HepG2 (cell line): Measurements from ENCODE around the gene SETD1A. TPM values are rescaled to one million over a fixed set of nuclear protein-coding genes. Genes with fewer than 3 reads are reported as not detected.
A peak's percentile ranks its signal among the peaks of the same experiment; 100 is the strongest.

Source experiments
- ASH2L ChIP-seq: fragments of 300-600, 200-600 bp; sonication (generic); IDR thresholded peaks from 2 replicates; pipeline ENCODE4 v1.7.0; 2017; ENCODE audit warnings: low read depth, mild to moderate bottlenecking, moderate library complexity, mixed read lengths, low read length; ENCODE audit not compliant: insufficient read length
- BHLHE40 ChIP-seq: IDR thresholded peaks from 2 replicates; pipeline ENCODE4 v1.6.1; 2011; ENCODE audit warnings: low read length, improper control_type of control experiment
- BRCA1 ChIP-seq: sonication (generic); formaldehyde crosslinking; IDR thresholded peaks from 2 replicates; pipeline ENCODE4 v1.4.0; 2020; ENCODE audit warnings: missing genetic modification reagents
- CBFB ChIP-seq: sonication (generic); formaldehyde crosslinking; IDR thresholded peaks from 2 replicates; pipeline ENCODE4 v1.4.0; 2020; ENCODE audit warnings: missing genetic modification reagents
- ELK4 ChIP-seq: sonication (generic); formaldehyde crosslinking; IDR thresholded peaks from 2 replicates; pipeline ENCODE4 v1.9.0; 2021; ENCODE audit warnings: missing genetic modification reagents, borderline replicate concordance
- ERF ChIP-seq: IDR thresholded peaks from 2 replicates; pipeline ENCODE4 v1.6.1; 2018; ENCODE audit warnings: missing biosample characterization, missing genetic modification reagents
- HMGXB4 ChIP-seq, 2 experiments: sonication (generic) in 1 of 2; formaldehyde crosslinking in 1 of 2; IDR thresholded peaks; 2 replicates each; pipeline versions ENCODE4 v1.4.0 to v1.6.1; 2018 to 2020; ENCODE audit warnings: missing genetic modification reagents in 2 of 2, borderline replicate concordance in 1 of 2, low read depth in 1 of 2, mild to moderate bottlenecking in 1 of 2, missing biosample characterization in 1 of 2
- HNF1B ChIP-seq: sonication (generic); formaldehyde crosslinking; IDR thresholded peaks from 2 replicates; pipeline ENCODE4 v1.5.1; 2020; ENCODE audit warnings: mild to moderate bottlenecking, moderate library complexity, missing genetic modification reagents
- MEF2D ChIP-seq: sonication (generic); formaldehyde crosslinking; IDR thresholded peaks from 2 replicates; pipeline ENCODE4 v1.5.1; 2020; ENCODE audit warnings: mild to moderate bottlenecking, missing genetic modification reagents
- MEIS2 ChIP-seq: sonication (generic); formaldehyde crosslinking; IDR thresholded peaks from 2 replicates; pipeline ENCODE4 v1.9.0; 2021; ENCODE audit warnings: mild to moderate bottlenecking, missing genetic modification reagents
- NCOA5 ChIP-seq: sonication (generic); formaldehyde crosslinking; IDR thresholded peaks from 2 replicates; pipeline ENCODE4 v1.4.0; 2020; ENCODE audit warnings: missing genetic modification reagents
- NFATC3 ChIP-seq: sonication (generic); formaldehyde crosslinking; IDR thresholded peaks from 2 replicates; pipeline ENCODE4 v1.5.1; 2020; ENCODE audit warnings: mild to moderate bottlenecking, missing genetic modification reagents
- NFIC ChIP-seq: IDR thresholded peaks from 2 replicates; pipeline ENCODE4 v1.6.1; 2012; ENCODE audit warnings: mild to moderate bottlenecking, low read length, inconsistent platforms
- ONECUT2 ChIP-seq: sonication (generic); formaldehyde crosslinking; IDR thresholded peaks from 2 replicates; pipeline ENCODE4 v1.4.0; 2020; ENCODE audit warnings: missing genetic modification reagents
- RORA ChIP-seq: sonication (generic); formaldehyde crosslinking; IDR thresholded peaks from 2 replicates; pipeline ENCODE4 v1.5.0; 2020; ENCODE audit warnings: mild to moderate bottlenecking, missing genetic modification reagents, moderate library complexity
- SMAD9 ChIP-seq: sonication (generic); formaldehyde crosslinking; IDR thresholded peaks from 2 replicates; pipeline ENCODE4 v1.5.1; 2020; ENCODE audit warnings: mild to moderate bottlenecking, missing genetic modification reagents
- ZFP91 ChIP-seq: sonication (generic); formaldehyde crosslinking; IDR thresholded peaks from 2 replicates; pipeline ENCODE4 v1.9.0; 2022; ENCODE audit warnings: missing genetic modification reagents, mild to moderate bottlenecking, borderline replicate concordance
- ZNF280B ChIP-seq: sonication (generic); formaldehyde crosslinking; IDR thresholded peaks from 2 replicates; pipeline ENCODE4 v1.5.0; 2020; ENCODE audit warnings: missing genetic modification reagents, mild to moderate bottlenecking, borderline replicate concordance
- ZNF605 ChIP-seq: sonication (generic); formaldehyde crosslinking; IDR thresholded peaks from 2 replicates; pipeline ENCODE4 v1.8.0; 2022; ENCODE audit warnings: mild to moderate bottlenecking, missing genetic modification reagents
- ZNF737 ChIP-seq: sonication (generic); formaldehyde crosslinking; IDR thresholded peaks from 2 replicates; pipeline ENCODE4 v1.5.0; 2020; ENCODE audit warnings: missing genetic modification reagents, mild to moderate bottlenecking, borderline replicate concordance
- ZNF83 ChIP-seq: sonication (generic); formaldehyde crosslinking; IDR thresholded peaks from 2 replicates; pipeline ENCODE4 v1.4.0; 2020; ENCODE audit warnings: missing genetic modification reagents, mild to moderate bottlenecking, borderline replicate concordance
- ZSCAN30 ChIP-seq: sonication (generic); formaldehyde crosslinking; IDR thresholded peaks from 2 replicates; pipeline ENCODE4 v1.5.0; 2020; ENCODE audit warnings: mild to moderate bottlenecking, missing genetic modification reagents
- polyA plus RNA-seq, 8 experiments: library from polyadenylated mRNA; depleted of rRNA in 3 of 8; stranded (reverse) in 7 of 8; unstranded in 1 of 8; fragments of >200 nt; fragmentation: Illumina TruSeq in 4 of 8; extraction: Trizol in 4 of 8; gene quantifications; 2 replicates each; pipeline versions ENCODE4 v1.2.1 to v1.2.3, GENCODE V29; 2011 to 2016; ENCODE audit warnings: low read depth in 4 of 8, missing spikeins in 1 of 8, mixed read lengths in 1 of 8; ENCODE audit not compliant: insufficient read depth in 1 of 8
- total RNA-seq, 5 experiments: library from RNA; depleted of rRNA; stranded (reverse); fragments of >200 nt; fragmentation: Illumina TruSeq; extraction: Trizol; gene quantifications; 2 replicates each; pipeline ENCODE4 v1.2.3, GENCODE V29; 2016; ENCODE audit warnings: low read depth in 1 of 5

SETD1A gene
- total and polyA plus RNA-seq, 2 of the 13 experiments (the other 11 are each of a cell fraction or from before 2014, with no cell fraction given): 3.8 to 5.6 TPM

- no peak; the same call in none of the 2 replicates for TF ChIP-seq MEIS2
- peak; percentile 10 for TF ChIP-seq ASH2L
- peak; percentile 70 for TF ChIP-seq ZNF280B (CRISPR knock-in tag)
- TF ChIP-seq HNF1B: peak; percentile 67
- peak; percentile 75 for TF ChIP-seq ERF
- TF ChIP-seq NFIC: no peak; the same call in 1 of the 2 replicates
- no peak for TF ChIP-seq NFATC3 (CRISPR knock-in tag)
- no peak for TF ChIP-seq NCOA5 (CRISPR knock-in tag)
- TF ChIP-seq MEF2D: no peak; the same call in 1 of the 2 replicates
- TF ChIP-seq HMGXB4 (CRISPR knock-in tag; IDR thresholded peaks at IDR 0.05; ENCODE audit: borderline replicate concordance in 1 of 2, low read depth in 1 of 2): peak in 1 of 2 experiments; percentile 81; a peak in 3 of 4 replicates
- no peak; the same call in 1 of the 2 replicates for TF ChIP-seq BHLHE40
- no peak for TF ChIP-seq ELK4 (CRISPR knock-in tag)
- no peak for TF ChIP-seq BRCA1 (CRISPR knock-in tag)
- no peak for TF ChIP-seq ZNF737 (CRISPR knock-in tag)
- TF ChIP-seq CBFB (CRISPR knock-in tag): no peak; the same call in 1 of the 2 replicates
- peak; percentile 92 for TF ChIP-seq ZNF605 (CRISPR knock-in tag)
- 0 out of 2 replicates have a peak, but pooled peaks have one; percentile 52 for TF ChIP-seq ZNF83 (CRISPR knock-in tag)
- TF ChIP-seq ZSCAN30: no peak
- TF ChIP-seq ONECUT2 (CRISPR knock-in tag): no peak
- no peak for TF ChIP-seq RORA (CRISPR knock-in tag)
- TF ChIP-seq ZFP91 (CRISPR knock-in tag): peak; percentile 64; the same call in 1 of the 2 replicates
- no peak for TF ChIP-seq SMAD9 (CRISPR knock-in tag)
Observed at GRCh38 chr16:30922420-30922959, 35.1 kb upstream of the SETD1A start (continued).
